Right atrium auricular region (tissue), 2 donors: Measurements from ENCODE around the gene AP2B1. TPM values are rescaled to one million over a fixed set of nuclear protein-coding genes. Genes with fewer than 3 reads are reported as not detected.

Source experiments
- DNase-seq: peaks from one replicate; pipeline ENCODE4 v3.0.0-alpha.2; 2019; ENCODE audit warnings: low spot score
- H3K27ac ChIP-seq, 2 donors: fragments of 200-600 bp; sonication (generic); 1 replicate in 1 of 2; 2 replicates in 1 of 2; pipeline ENCODE4 v1.5.1; 2016 to 2019
- H3K27me3 ChIP-seq, 2 donors: fragments of 200-600 bp; sonication (generic); one replicate each; pipeline versions ENCODE4 v1.5.1 to v1.6.0; 2017 to 2019
- H3K36me3 ChIP-seq: fragments of 200-600 bp; sonication (generic); one replicate; pipeline ENCODE4 v1.5.1; 2016
- H3K4me1 ChIP-seq, 2 donors: fragments of 200-600 bp; sonication (generic); one replicate each; pipeline versions ENCODE4 v1.5.1 to v1.6.0; 2017 to 2019
- H3K4me3 ChIP-seq, 2 donors: fragments of 200-600 bp; sonication (generic); 1 replicate in 1 of 2; 2 replicates in 1 of 2; pipeline ENCODE4 v1.5.1; 2017 to 2019; ENCODE audit warnings: mild to moderate bottlenecking in 1 of 2, moderate library complexity in 1 of 2
- H3K9me3 ChIP-seq, 2 donors: fragments of 200-600 bp; sonication (generic); one replicate each; pipeline ENCODE4 v1.5.1; 2019
- total RNA-seq, 2 donors: library from RNA; depleted of rRNA; stranded (reverse); fragments of >200 nt; gene quantifications; one replicate each; pipeline ENCODE4 v1.1.0, GENCODE V29; 2016
- TF ChIP-seq, protein P1 (sequence below), 2 donors: fragments of 200-600 bp; sonication (generic); IDR thresholded peaks; one replicate each; pipeline ENCODE4 v1.5.1; 2019; ENCODE audit warnings: antibody characterized with exemption in 2 of 2

The AP2B1 gene
- total RNA-seq, 2 donors from 2014 or later = 79.8 to 80.1 TPM

DNA sequence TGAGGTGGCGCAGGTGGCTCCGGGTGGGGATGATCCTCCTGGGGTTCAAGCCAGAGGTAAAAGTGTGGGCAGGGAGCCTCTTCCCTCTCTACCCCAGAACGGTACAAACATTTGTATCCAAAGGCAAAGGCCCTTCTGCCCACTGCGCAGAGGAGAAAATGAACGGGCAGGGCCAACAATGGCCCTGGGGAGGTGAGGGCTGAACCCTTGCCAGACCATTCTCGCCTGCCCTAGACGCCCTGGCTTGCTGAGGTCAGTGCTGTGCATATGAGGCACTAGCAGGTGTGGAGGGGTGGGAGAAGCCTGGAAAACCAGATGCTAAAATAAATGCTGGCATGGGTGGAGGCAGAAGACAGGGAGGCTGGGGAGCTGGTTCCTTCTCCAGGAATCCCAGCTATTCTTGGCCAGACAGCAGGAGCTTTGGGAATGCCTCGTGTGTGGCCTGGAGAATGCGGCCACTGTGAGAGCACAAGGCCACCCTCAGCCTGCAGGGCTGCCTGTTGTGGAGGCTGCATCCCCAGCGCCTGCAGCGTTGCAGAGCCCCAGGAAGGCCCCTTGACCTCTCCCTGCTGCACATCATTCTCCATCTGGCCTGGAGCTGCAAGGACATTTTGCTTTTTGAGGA lies 178.1 kb downstream of the AP2B1 start:
- TF ChIP-seq, protein P1, sequence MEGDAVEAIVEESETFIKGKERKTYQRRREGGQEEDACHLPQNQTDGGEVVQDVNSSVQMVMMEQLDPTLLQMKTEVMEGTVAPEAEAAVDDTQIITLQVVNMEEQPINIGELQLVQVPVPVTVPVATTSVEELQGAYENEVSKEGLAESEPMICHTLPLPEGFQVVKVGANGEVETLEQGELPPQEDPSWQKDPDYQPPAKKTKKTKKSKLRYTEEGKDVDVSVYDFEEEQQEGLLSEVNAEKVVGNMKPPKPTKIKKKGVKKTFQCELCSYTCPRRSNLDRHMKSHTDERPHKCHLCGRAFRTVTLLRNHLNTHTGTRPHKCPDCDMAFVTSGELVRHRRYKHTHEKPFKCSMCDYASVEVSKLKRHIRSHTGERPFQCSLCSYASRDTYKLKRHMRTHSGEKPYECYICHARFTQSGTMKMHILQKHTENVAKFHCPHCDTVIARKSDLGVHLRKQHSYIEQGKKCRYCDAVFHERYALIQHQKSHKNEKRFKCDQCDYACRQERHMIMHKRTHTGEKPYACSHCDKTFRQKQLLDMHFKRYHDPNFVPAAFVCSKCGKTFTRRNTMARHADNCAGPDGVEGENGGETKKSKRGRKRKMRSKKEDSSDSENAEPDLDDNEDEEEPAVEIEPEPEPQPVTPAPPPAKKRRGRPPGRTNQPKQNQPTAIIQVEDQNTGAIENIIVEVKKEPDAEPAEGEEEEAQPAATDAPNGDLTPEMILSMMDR (IDR thresholded peaks at IDR 0.05) = no peak
- H3K27ac ChIP-seq = no peak overlapping the region
- H3K9me3 ChIP-seq = no peaks in the 10 kb centered on the region
- no peaks in the 10 kb centered on the region for H3K36me3 ChIP-seq
- no peak overlapping the region for H3K4me3 ChIP-seq
- no peaks in the 10 kb centered on the region for H3K27me3 ChIP-seq
- peaks cover 0 to 15% of the 10 kb centered on the region in 2 donors for H3K4me1 ChIP-seq
- no peak for DNase-seq

DNA sequence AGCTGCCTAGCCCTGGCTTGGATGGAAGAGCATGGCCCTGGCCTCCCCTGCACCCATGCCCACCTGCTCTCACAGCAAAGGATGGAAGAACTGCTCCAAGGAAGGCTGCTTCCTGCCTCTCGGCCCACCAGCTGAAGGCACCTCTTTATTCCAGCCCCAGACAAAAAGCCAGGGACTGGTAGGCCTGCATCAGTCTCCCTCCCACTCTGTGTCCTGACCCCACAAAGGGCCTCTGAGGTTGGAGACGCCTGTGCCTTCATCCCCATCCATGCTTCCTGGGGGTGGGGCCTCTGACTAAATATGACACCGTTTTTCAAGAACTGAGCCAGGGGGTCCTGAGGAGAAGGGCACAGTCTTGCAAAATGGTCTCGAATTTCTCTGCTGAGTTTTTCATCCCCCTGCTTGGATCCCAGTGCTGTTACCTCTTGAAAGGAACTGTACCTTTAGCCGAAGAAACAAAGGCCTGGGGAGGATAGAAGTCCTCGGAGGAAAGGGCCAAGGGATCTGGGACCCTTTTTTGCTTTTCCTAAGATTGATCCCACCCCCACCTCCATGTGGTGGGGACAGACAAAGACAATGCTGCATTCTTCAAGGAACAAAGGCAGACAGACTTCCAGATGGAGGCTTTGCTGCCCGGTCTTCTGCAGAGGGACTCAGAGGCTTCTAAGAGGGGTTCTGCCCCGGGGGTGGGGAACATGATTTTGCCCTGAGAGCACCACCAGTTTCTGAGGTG lies 178.8 kb downstream of the AP2B1 start:
- no peak for DNase-seq
- Histone ChIP-seq H3K4me3 (no peak overlapping the region), H3K4me1 (peaks cover 0 to 15% of the 10 kb centered on the region in 2 donors), H3K36me3 (no peaks in the 10 kb centered on the region), H3K9me3 (no peaks in the 10 kb centered on the region), H3K27me3 (no peaks in the 10 kb centered on the region), H3K27ac (no peak overlapping the region)
- TF ChIP-seq, protein P1 (IDR thresholded peaks at IDR 0.05) = no peak

DNA sequence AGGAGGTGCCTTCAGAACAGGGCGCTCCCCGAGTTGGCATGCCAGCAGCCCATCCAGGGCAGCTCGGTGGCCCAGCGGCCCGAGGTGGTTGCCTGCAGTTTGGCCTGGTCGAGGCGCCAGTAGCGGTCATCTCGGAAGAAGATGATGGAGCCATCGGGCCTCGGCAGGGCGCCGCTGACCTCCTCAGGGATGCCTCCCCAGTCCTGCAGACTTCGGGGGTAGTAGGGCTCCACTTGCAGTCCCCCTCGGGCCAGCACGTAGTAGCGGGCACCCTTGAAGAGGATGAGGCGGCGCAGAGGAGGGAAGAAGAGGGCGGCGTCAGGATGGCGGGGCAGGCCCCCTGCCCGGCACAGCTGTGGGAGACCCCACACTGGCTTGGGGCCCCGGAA lies 179.4 kb downstream of the AP2B1 start:
- H3K27ac ChIP-seq = no peak overlapping the region
- no peaks in the 10 kb centered on the region for H3K27me3 ChIP-seq

DNA sequence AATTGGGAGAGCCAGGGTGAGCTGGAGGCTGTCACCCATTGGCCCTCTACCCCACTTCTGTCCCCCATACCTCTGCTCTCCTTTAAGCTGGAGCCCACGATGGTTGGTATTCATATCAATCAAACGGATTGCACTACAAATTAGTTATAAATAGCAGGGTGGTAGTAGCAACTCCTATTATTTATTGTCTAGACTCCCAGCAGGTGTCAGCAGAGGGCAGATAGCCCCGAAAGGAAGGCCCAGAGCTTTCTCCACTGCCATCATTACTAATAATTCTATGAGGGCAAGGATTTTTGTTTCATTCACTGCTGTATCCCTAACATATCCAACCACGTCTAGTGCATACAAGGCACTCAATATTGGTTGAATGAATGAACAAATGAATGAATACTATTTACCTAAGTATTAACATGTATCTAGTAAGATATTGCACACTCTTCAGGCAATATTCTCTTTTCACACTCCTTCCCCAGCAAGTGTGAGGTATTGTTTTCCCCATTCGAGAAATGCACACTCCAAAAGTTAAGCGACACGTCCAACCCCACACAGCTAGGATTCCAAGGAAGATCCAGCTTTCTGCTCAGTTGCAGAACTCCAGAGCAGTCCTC lies 179.9 kb downstream of the AP2B1 start:
- Histone ChIP-seq H3K36me3 (no peaks in the 10 kb centered on the region), H3K9me3 (no peaks in the 10 kb centered on the region), H3K4me1 (peaks cover 0 to 15% of the 10 kb centered on the region in 2 donors), H3K4me3 (no peak overlapping the region), H3K27me3 (no peaks in the 10 kb centered on the region), H3K27ac (no peak overlapping the region)
- TF ChIP-seq, protein P1 (IDR thresholded peaks at IDR 0.05) = peak; percentile 35 to 72
- DNase-seq = no peak

More for the DNA sequence above, 179.4 kb downstream of the AP2B1 start:
- DNase-seq = no peak
- Histone ChIP-seq H3K36me3 (no peaks in the 10 kb centered on the region), H3K9me3 (no peaks in the 10 kb centered on the region), H3K4me3 (no peak overlapping the region), H3K4me1 (peaks cover 0 to 15% of the 10 kb centered on the region in 2 donors)
- TF ChIP-seq, protein P1 (IDR thresholded peaks at IDR 0.05) = no peak

DNA sequence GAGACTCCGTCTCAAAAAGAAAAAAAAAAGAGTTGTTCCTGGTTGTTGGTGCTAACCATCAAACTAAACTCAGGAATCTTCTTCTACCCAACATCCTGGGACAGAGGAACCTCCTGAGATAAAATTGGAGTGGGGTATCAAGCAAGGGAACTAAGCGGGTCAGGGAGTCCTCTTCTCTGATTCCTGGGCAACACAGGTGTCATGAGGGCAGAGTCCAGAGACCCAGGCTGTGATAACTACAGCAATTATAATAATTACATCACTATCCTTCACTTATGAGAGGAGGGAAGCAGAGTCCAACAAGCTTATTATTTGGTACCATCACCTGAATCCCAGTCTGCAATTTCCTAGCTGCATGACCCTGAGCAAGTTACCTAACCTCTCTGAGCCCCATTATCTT lies 181.7 kb downstream of the AP2B1 start:
- TF ChIP-seq, protein P1 (IDR thresholded peaks at IDR 0.05) = no peak
- H3K27ac ChIP-seq = no peak overlapping the region
- no peaks in the 10 kb centered on the region for H3K9me3 ChIP-seq
- peaks cover 0 to 21% of the 10 kb centered on the region in 2 donors for H3K4me1 ChIP-seq
- H3K4me3 ChIP-seq = no peak overlapping the region
- DNase-seq = no peak
- no peaks in the 10 kb centered on the region for H3K36me3 ChIP-seq
- no peaks in the 10 kb centered on the region for H3K27me3 ChIP-seq
